C4-2B (cell line): ENCODE measurements around the gene PRKCZ.

Experiments
- CTCF ChIP-seq: fragments of 450-650 bp; conservative IDR thresholded peaks from 2 replicates; pipeline ENCODE4 v1.5.1; 2017; ENCODE audit warnings: mild to moderate bottlenecking
- ZFX ChIP-seq: fragments of 450-650 bp; IDR thresholded peaks from 2 replicates; pipeline ENCODE4 v1.6.1; 2017

- no peak for TF ChIP-seq CTCF
- no peak for TF ChIP-seq ZFX
These were observed 156.7 kb downstream of the PRKCZ start for GRCh38 chr1:2206813-2207487.
